Endothelial cell of umbilical vein (primary cell): Measurements from ENCODE around the gene MT1B.

Experiments used
- CTCF ChIP-seq, 2 donors: IDR thresholded peaks; 1 replicate in 1 of 2; 2 replicates in 1 of 2; pipeline ENCODE4 v1.5.1; 2011; ENCODE audit warnings: low read length in 2 of 2, mild to moderate bottlenecking in 2 of 2, moderate library complexity in 2 of 2, control low read depth in 1 of 2, inconsistent platforms in 1 of 2, low read depth in 1 of 2; ENCODE audit not compliant: insufficient read depth in 1 of 2; ENCODE audit errors: extremely low read depth in 1 of 2
- EZH2 ChIP-seq: IDR thresholded peaks from 2 replicates; pipeline ENCODE4 v1.6.1; 2012; ENCODE audit warnings: borderline replicate concordance, low read depth, mild to moderate bottlenecking, moderate library complexity, low read length, inconsistent platforms; ENCODE audit not compliant: severe bottlenecking

GRCh38 chr16:56658327-56658875 lies 6.7 kb downstream of the MT1B start:
- no peak for TF ChIP-seq EZH2
- no peak for TF ChIP-seq CTCF (IDR thresholded peaks at IDR 0.05; ENCODE audit: extremely low read depth in 1 of 2, insufficient read depth in 1 of 2, low read depth in 1 of 2, low read length in 2 of 2)
